Gastroesophageal sphincter (tissue), 4 donors: ENCODE results near the gene KIDINS220. TPM values are rescaled to one million over a fixed set of nuclear protein-coding genes. Genes with fewer than 3 reads are reported as not detected.

Source experiments
- ATAC-seq: fragments of 150-250 bp; one replicate; pipeline ENCODE4 v1.9.1; 2016; ENCODE audit warnings: mild to moderate bottlenecking, moderate library complexity
- H3K27ac ChIP-seq, 4 donors: fragments of 200-600 bp; sonication (generic) in 3 of 4; 1 replicate in 3 of 4; 2 replicates in 1 of 4; pipeline ENCODE4 v1.5.1; 2016 to 2019
- H3K27me3 ChIP-seq: fragments of 200-600 bp; sonication (generic); one replicate; pipeline ENCODE4 v1.5.1; 2019
- H3K36me3 ChIP-seq, 2 donors: fragments of 200-600 bp; sonication (generic); one replicate each; pipeline ENCODE4 v1.5.1; 2019; ENCODE audit warnings: control low read depth in 1 of 2
- H3K4me1 ChIP-seq, 3 donors: fragments of 200-600 bp; sonication (generic); 1 replicate in 2 of 3; 2 replicates in 1 of 3; pipeline ENCODE4 v1.5.1; 2016 to 2019; ENCODE audit warnings: control low read depth in 2 of 3
- H3K4me3 ChIP-seq, 2 donors: fragments of 200-600 bp; sonication (generic); one replicate each; pipeline ENCODE4 v1.5.1; 2019; ENCODE audit warnings: mild to moderate bottlenecking in 1 of 2, moderate library complexity in 1 of 2
- H3K9me3 ChIP-seq, 3 donors: fragments of 200-600 bp; sonication (generic); one replicate each; pipeline ENCODE4 v1.5.1; 2017 to 2019; ENCODE audit warnings: control low read depth in 2 of 3
- CTCF ChIP-seq, 4 experiments: fragments of 200-600 bp in 2 of 4; fragments of 450-650 bp in 2 of 4; sonication (generic) in 1 of 4; IDR thresholded peaks; one replicate each; pipeline ENCODE4 v1.5.1; 2017 to 2019; ENCODE audit warnings: antibody characterized with exemption in 4 of 4, mild to moderate bottlenecking in 2 of 4, moderate library complexity in 2 of 4
- EP300 ChIP-seq: sonication (generic); formaldehyde crosslinking; IDR thresholded peaks from one replicate; pipeline ENCODE4 v1.6.1; 2017; ENCODE audit warnings: antibody characterized with exemption, mild to moderate bottlenecking
- POLR2A ChIP-seq, 2 donors: fragments of 450-650 bp; IDR thresholded peaks; one replicate each; pipeline ENCODE4 v1.6.1; 2017; ENCODE audit warnings: antibody characterized with exemption in 2 of 2, mild to moderate bottlenecking in 2 of 2, moderate library complexity in 1 of 2
- POLR2AphosphoS5 ChIP-seq: sonication (generic); formaldehyde crosslinking; IDR thresholded peaks from one replicate; pipeline ENCODE4 v1.6.1; 2017; ENCODE audit warnings: antibody characterized with exemption
- WGBS, 2 donors: methylation state at CpG; one replicate each; pipeline ENCODE4 v1.1.5; 2018; ENCODE audit warnings: low coverage in 1 of 2; 5-methylcytosine and 5-hydroxymethylcytosine counted together
- total RNA-seq, 4 donors: library from RNA; depleted of rRNA; stranded (reverse); fragments of >200 nt; gene quantifications; one replicate each; pipeline ENCODE4 v1.1.0, GENCODE V29; 2016

KIDINS220 gene
- total RNA-seq, 4 donors from 2014 or later: 73.3 to 122 (median 88.9) TPM

DNA sequence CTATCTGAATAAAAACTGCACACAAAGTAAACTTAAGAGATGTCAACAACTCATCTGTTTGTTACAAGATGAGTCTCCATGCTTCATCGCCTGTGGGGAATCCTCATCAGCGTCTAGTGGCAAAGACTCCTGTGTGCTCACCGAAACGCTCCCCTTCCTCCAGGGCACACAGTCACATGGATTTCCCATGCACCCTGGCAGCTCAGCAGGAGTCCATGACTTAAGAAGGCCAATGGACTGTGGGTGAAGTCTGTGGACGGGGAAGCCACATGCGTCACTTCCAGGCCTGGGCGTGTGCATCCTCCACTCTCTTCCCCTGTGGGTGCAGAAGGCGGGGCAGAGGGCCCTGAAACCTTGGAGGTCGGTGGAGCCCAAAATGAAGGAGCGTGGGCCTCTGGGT lies 114.4 kb downstream of the KIDINS220 start:
- Histone ChIP-seq H3K4me1 (no peaks in the 10 kb centered on the region), H3K4me3 (no peak overlapping the region), H3K36me3 (peaks cover 0 to 40% of the 10 kb centered on the region in 2 donors), H3K9me3 (no peaks in the 10 kb centered on the region), H3K27ac (no peak overlapping the region), H3K27me3 (no peaks in the 10 kb centered on the region)
- ATAC-seq: no peak
- TF ChIP-seq EP300 (no peak), POLR2AphosphoS5 (no peak), POLR2A (IDR thresholded peaks at IDR 0.05) (no peak), CTCF (IDR thresholded peaks at IDR 0.05) (no peak)
- WGBS, 2 donors: 94 to 97% methylated on average over 4 to 5 of the region's 10 CpGs

GRCh38 chr2:8721410-8721809 lies 116.0 kb downstream of the KIDINS220 start:
- Histone ChIP-seq H3K4me3 (no peak overlapping the region), H3K9me3 (no peaks in the 10 kb centered on the region), H3K27me3 (no peaks in the 10 kb centered on the region), H3K36me3 (peaks cover 0 to 25% of the 10 kb centered on the region in 2 donors), H3K4me1 (no peaks in the 10 kb centered on the region), H3K27ac (no peak overlapping the region)
- 76 to 89% methylated on average over 3 of the region's 3 CpGs for WGBS, 2 donors
- TF ChIP-seq EP300 (no peak), POLR2AphosphoS5 (no peak), CTCF (IDR thresholded peaks at IDR 0.05) (no peak), POLR2A (IDR thresholded peaks at IDR 0.05) (no peak)
- ATAC-seq: no peak

DNA sequence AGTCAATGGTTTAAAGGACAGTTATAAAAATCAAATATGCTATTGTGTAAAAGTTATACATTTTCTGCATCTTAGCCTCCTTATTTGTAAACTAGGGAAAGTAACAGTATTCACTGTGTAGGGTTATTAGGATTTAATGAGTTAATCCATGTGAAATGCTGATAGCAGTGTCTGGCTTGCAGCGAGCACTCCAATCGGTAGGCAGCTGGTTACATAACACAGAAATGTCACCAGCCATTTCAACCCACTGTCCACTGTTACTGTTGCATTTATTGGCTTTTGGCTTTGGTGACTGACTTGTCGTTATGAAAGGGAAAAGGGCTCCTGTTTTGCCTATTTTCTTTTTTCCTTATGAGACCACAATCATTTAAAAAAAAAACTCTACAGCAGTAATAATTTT lies 116.7 kb downstream of the KIDINS220 start:
- Histone ChIP-seq H3K36me3 (peaks cover 0 to 18% of the 10 kb centered on the region in 2 donors), H3K4me3 (no peak overlapping the region), H3K27ac (no peak overlapping the region), H3K9me3 (no peaks in the 10 kb centered on the region), H3K4me1 (no peaks in the 10 kb centered on the region), H3K27me3 (no peaks in the 10 kb centered on the region)
- no peak for TF ChIP-seq CTCF (IDR thresholded peaks at IDR 0.05)
- no peak for TF ChIP-seq POLR2AphosphoS5
- TF ChIP-seq POLR2A (IDR thresholded peaks at IDR 0.05): no peak
- no peak for TF ChIP-seq EP300
- ATAC-seq: no peak
- 55 to 66% methylated on average over 3 of the region's 3 CpGs for WGBS, 2 donors

GRCh38 chr2:8719528-8719927 lies 117.9 kb downstream of the KIDINS220 start:
- ATAC-seq: no peak

More at GRCh38 chr2:8719528-8719927, 117.9 kb downstream of the KIDINS220 start:
- Histone ChIP-seq H3K36me3 (peaks cover 0 to 11% of the 10 kb centered on the region in 2 donors), H3K27me3 (no peaks in the 10 kb centered on the region), H3K4me3 (no peak overlapping the region), H3K4me1 (no peaks in the 10 kb centered on the region), H3K27ac (no peak overlapping the region), H3K9me3 (no peaks in the 10 kb centered on the region)
- TF ChIP-seq POLR2AphosphoS5 (no peak), POLR2A (IDR thresholded peaks at IDR 0.05) (no peak), CTCF (IDR thresholded peaks at IDR 0.05) (no peak), EP300 (no peak)
- 55 to 81% methylated on average over 3 of the region's 3 CpGs for WGBS, 2 donors
